GM12878 (cell line): ENCODE measurements around the gene PLA2G15. TPM values are rescaled to one million over a fixed set of nuclear protein-coding genes. Genes with fewer than 3 reads are reported as not detected.
A peak's percentile ranks its signal among the peaks of the same experiment; 100 is the strongest.

Experiments used
- ATF7 ChIP-seq: fragments of 450-650 bp; IDR thresholded peaks from 2 replicates; pipeline ENCODE4 v1.6.1; 2016; ENCODE audit warnings: low read depth, mild to moderate bottlenecking
- BHLHE40 ChIP-seq, 2 experiments: fragments of 450-650 bp in 1 of 2; IDR thresholded peaks; 2 replicates each; pipeline ENCODE4 v1.6.1; 2011 to 2017; ENCODE audit warnings: low read depth in 2 of 2, borderline replicate concordance in 1 of 2, improper control_type of control experiment in 1 of 2, low read length in 1 of 2, mild to moderate bottlenecking in 1 of 2
- CREB1 ChIP-seq: IDR thresholded peaks from 2 replicates; pipeline ENCODE4 v1.6.1; 2012; ENCODE audit warnings: low read depth, mild to moderate bottlenecking, inconsistent platforms
- DPF2 ChIP-seq: fragments of 450-650 bp; IDR thresholded peaks from 2 replicates; pipeline ENCODE4 v1.6.1; 2017; ENCODE audit warnings: mild to moderate bottlenecking
- EED ChIP-seq: sonication (generic); IDR thresholded peaks from 2 replicates; pipeline ENCODE4 v1.6.1; 2016; ENCODE audit warnings: antibody characterized with exemption, low read depth
- EGR1 ChIP-seq, 2 experiments: IDR thresholded peaks; 1 replicate in 1 of 2; 2 replicates in 1 of 2; pipeline ENCODE4 v1.6.1; 2011 to 2012; ENCODE audit warnings: low read depth in 2 of 2, low read length in 2 of 2, borderline replicate concordance in 1 of 2, mild to moderate bottlenecking in 1 of 2, moderate library complexity in 1 of 2
- EP300 ChIP-seq, 2 experiments: fragments of 150-350 bp in 1 of 2; IDR thresholded peaks; 2 replicates each; pipeline ENCODE4 v1.6.1; 2011 to 2012; ENCODE audit warnings: low read depth in 2 of 2, low read length in 2 of 2, borderline replicate concordance in 1 of 2, improper control_type of control experiment in 1 of 2, inconsistent platforms in 1 of 2; ENCODE audit not compliant: control insufficient read depth in 1 of 2
- EZH2 ChIP-seq: IDR thresholded peaks from 2 replicates; pipeline ENCODE4 v1.6.1; 2012; ENCODE audit warnings: low read depth, mild to moderate bottlenecking, control low read depth, inconsistent platforms, low read length, borderline replicate concordance; ENCODE audit not compliant: control insufficient read depth
- FOXK2 ChIP-seq: fragments of 450-650 bp; IDR thresholded peaks from 2 replicates; pipeline ENCODE4 v1.6.1; 2017; ENCODE audit warnings: mild to moderate bottlenecking, moderate library complexity
- FOXM1 ChIP-seq: IDR thresholded peaks from 2 replicates; pipeline ENCODE4 v1.6.1; 2012; ENCODE audit warnings: low read depth, mild to moderate bottlenecking, inconsistent platforms, low read length, moderate library complexity
- IKZF1 ChIP-seq: fragments of 450-650 bp; conservative IDR thresholded peaks from 2 replicates; pipeline ENCODE4 v1.6.1; 2017; ENCODE audit warnings: antibody characterized with exemption, mild to moderate bottlenecking
- NFYB ChIP-seq: IDR thresholded peaks from 2 replicates; pipeline ENCODE4 v1.6.1; 2011; ENCODE audit warnings: low read depth, mild to moderate bottlenecking, low read length, improper control_type of control experiment, moderate library complexity; ENCODE audit not compliant: insufficient read depth
- NR2F1 ChIP-seq: fragments of 450-650 bp; conservative IDR thresholded peaks from 2 replicates; pipeline ENCODE4 v1.6.1; 2017; ENCODE audit warnings: mild to moderate bottlenecking
- POLR2AphosphoS5 ChIP-seq: IDR thresholded peaks from 2 replicates; pipeline ENCODE4 v1.6.1; 2011; ENCODE audit warnings: mild to moderate bottlenecking, low read length, inconsistent platforms
- SRF ChIP-seq, 2 experiments: IDR thresholded peaks; 2 replicates each; pipeline ENCODE4 v1.6.1; 2011; ENCODE audit warnings: low read depth in 2 of 2, low read length in 2 of 2, mild to moderate bottlenecking in 1 of 2, moderate library complexity in 1 of 2
- TBL1XR1 ChIP-seq: IDR thresholded peaks from 2 replicates; pipeline ENCODE4 v1.6.1; 2012; ENCODE audit warnings: low read depth, low read length, improper control_type of control experiment
- TCF12 ChIP-seq: IDR thresholded peaks from 2 replicates; pipeline ENCODE4 v1.6.1; 2011; ENCODE audit warnings: low read depth, mild to moderate bottlenecking, low read length
- WRNIP1 ChIP-seq: IDR thresholded peaks from 2 replicates; pipeline ENCODE4 v1.6.1; 2011; ENCODE audit warnings: low read depth, low read length, improper control_type of control experiment, borderline replicate concordance
- YBX1 ChIP-seq: fragments of 450-650 bp; IDR thresholded peaks from 2 replicates; pipeline ENCODE4 v1.6.1; 2016; ENCODE audit warnings: antibody characterized with exemption
- ZNF384 ChIP-seq: IDR thresholded peaks from 2 replicates; pipeline ENCODE4 v1.6.1; 2012; ENCODE audit warnings: low read depth, mild to moderate bottlenecking, low read length, improper control_type of control experiment, borderline replicate concordance
- polyA plus RNA-seq, 11 experiments: library from polyadenylated mRNA; depleted of rRNA in 4 of 11; unstranded in 6 of 11; stranded (reverse) in 5 of 11; fragments of >200 nt; fragmentation: Nextera tagmentation in 4 of 11; fragmentation: Illumina TruSeq in 1 of 11; extraction: Ambion mirVana in 4 of 11; extraction: Trizol in 1 of 11; gene quantifications; 1 replicate in 1 of 11; 2 replicates in 10 of 11; pipeline versions ENCODE4 v1.2.1 to v1.2.3, GENCODE V29; 2011 to 2016; ENCODE audit warnings: inconsistent platforms in 2 of 11, missing spikeins in 2 of 11, low read depth in 1 of 11
- total RNA-seq, 4 experiments: library from RNA; depleted of rRNA in 3 of 4; stranded (reverse); fragments of >200 nt in 3 of 4; fragmentation: Illumina TruSeq in 1 of 4; extraction: Trizol in 1 of 4; gene quantifications; 2 replicates each; pipeline versions ENCODE4 v1.2.1 to v1.2.3, GENCODE V29; 2013 to 2021
- TF ChIP-seq, protein P1 (sequence below): fragments of 450-650 bp; IDR thresholded peaks from 2 replicates; pipeline ENCODE4 v1.6.1; 2017; ENCODE audit warnings: low read depth, mild to moderate bottlenecking, moderate library complexity
- TF ChIP-seq, protein P2 (sequence below): fragments of 450-650 bp; formaldehyde crosslinking; IDR thresholded peaks from 2 replicates; pipeline ENCODE4 v1.4.0; 2022; ENCODE audit warnings: mild to moderate bottlenecking, moderate library complexity
- TF ChIP-seq, protein P3 (sequence below): IDR thresholded peaks from 2 replicates; pipeline ENCODE4 v1.6.1; 2011; ENCODE audit warnings: mild to moderate bottlenecking, low read depth, low read length, moderate library complexity; ENCODE audit not compliant: insufficient replicate concordance
- TF ChIP-seq, protein P4 (sequence below): fragments of 450-650 bp; IDR thresholded peaks from 2 replicates; pipeline ENCODE4 v1.6.1; 2016; ENCODE audit warnings: mild to moderate bottlenecking

Gene PLA2G15
- total and polyA plus RNA-seq, 10 of the 15 experiments (the other 5 are each of a cell fraction or from before 2014, with no cell fraction given), result 0.31 to 9.4 (median 6.8) TPM

DNA sequence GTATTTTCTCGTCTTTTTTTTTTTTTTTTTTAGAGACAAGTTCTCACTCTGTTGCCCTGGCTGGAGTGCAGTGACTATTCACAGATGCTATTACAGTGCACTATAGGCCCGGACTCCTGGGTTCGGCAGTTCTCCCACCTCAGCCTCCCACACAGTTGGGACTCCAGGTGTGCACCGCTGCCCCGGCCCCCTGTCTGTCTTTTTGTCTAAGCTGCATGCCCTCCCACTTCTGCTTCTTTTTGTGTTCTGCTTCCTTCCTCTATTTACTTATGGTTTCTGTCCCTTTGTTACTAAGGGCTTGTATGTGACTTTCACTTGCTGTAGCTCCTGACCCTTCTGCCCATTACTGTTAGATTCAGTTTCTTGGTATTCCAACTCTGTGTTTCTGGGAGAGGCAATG, 39.7 kb downstream of the PLA2G15 start (continued):
- TF ChIP-seq EGR1 (IDR thresholded peaks at IDR 0.05; ENCODE audit: borderline replicate concordance in 1 of 2, low read depth in 2 of 2, low read length in 2 of 2) (peak in 1 of 2 experiments; percentile 77; a peak in 2 of 3 replicates), CREB1 (peak; percentile 37; the same call in 1 of the 2 replicates), EZH2 (no peak), SRF (IDR thresholded peaks at IDR 0.05; ENCODE audit: low read depth in 2 of 2, low read length in 2 of 2) (no peak), BHLHE40 (IDR thresholded peaks at IDR 0.05; ENCODE audit: borderline replicate concordance in 1 of 2, low read depth in 2 of 2, low read length in 1 of 2) (peak; percentile 12 to 14; a peak in 1 of 4 replicates), TBL1XR1 (peak; percentile 75), NFYB (no peak), ATF7 (peak; percentile 38; the same call in 1 of the 2 replicates), FOXM1 (peak; percentile 55; the same call in 1 of the 2 replicates), ZNF384 (peak; percentile 57; the same call in 1 of the 2 replicates), YBX1 (no peak), EED (peak; percentile 69), FOXK2 (peak; percentile 31; the same call in 1 of the 2 replicates), EP300 (IDR thresholded peaks at IDR 0.05; ENCODE audit: borderline replicate concordance in 1 of 2, control insufficient read depth in 1 of 2, low read depth in 2 of 2, low read length in 2 of 2) (peak in 1 of 2 experiments; percentile 44; a peak in 1 of 4 replicates), NR2F1 (0 out of 2 replicates have a peak, but pooled peaks have one; percentile 18), TCF12 (peak; percentile 88), DPF2 (peak; percentile 43; the same call in 1 of the 2 replicates), IKZF1 (peak; percentile 60; the same call in 1 of the 2 replicates), WRNIP1 (no peak), POLR2AphosphoS5 (no peak)
- TF ChIP-seq, protein P1, sequence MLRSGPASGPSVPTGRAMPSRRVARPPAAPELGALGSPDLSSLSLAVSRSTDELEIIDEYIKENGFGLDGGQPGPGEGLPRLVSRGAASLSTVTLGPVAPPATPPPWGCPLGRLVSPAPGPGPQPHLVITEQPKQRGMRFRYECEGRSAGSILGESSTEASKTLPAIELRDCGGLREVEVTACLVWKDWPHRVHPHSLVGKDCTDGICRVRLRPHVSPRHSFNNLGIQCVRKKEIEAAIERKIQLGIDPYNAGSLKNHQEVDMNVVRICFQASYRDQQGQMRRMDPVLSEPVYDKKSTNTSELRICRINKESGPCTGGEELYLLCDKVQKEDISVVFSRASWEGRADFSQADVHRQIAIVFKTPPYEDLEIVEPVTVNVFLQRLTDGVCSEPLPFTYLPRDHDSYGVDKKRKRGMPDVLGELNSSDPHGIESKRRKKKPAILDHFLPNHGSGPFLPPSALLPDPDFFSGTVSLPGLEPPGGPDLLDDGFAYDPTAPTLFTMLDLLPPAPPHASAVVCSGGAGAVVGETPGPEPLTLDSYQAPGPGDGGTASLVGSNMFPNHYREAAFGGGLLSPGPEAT, result peak; percentile 87
- TF ChIP-seq, protein P2, sequence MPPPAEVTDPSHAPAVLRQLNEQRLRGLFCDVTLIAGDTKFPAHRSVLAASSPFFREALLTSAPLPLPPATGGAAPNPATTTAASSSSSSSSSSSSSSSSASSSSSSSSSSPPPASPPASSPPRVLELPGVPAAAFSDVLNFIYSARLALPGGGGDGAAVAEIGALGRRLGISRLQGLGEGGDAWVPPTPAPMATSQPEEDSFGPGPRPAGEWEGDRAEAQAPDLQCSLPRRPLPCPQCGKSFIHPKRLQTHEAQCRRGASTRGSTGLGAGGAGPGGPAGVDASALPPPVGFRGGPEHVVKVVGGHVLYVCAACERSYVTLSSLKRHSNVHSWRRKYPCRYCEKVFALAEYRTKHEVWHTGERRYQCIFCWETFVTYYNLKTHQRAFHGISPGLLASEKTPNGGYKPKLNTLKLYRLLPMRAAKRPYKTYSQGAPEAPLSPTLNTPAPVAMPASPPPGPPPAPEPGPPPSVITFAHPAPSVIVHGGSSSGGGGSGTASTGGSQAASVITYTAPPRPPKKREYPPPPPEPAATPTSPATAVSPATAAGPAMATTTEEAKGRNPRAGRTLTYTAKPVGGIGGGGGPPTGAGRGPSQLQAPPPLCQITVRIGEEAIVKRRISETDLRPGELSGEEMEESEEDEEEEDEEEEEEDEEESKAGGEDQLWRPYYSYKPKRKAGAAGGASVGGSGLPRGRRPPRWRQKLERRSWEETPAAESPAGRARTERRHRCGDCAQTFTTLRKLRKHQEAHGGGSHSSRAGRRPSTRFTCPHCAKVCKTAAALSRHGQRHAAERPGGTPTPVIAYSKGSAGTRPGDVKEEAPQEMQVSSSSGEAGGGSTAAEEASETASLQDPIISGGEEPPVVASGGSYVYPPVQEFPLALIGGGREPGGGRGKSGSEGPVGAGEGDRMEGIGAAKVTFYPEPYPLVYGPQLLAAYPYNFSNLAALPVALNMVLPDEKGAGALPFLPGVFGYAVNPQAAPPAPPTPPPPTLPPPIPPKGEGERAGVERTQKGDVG (CRISPR knock-in tag), result no peak
- TF ChIP-seq, protein P3, sequence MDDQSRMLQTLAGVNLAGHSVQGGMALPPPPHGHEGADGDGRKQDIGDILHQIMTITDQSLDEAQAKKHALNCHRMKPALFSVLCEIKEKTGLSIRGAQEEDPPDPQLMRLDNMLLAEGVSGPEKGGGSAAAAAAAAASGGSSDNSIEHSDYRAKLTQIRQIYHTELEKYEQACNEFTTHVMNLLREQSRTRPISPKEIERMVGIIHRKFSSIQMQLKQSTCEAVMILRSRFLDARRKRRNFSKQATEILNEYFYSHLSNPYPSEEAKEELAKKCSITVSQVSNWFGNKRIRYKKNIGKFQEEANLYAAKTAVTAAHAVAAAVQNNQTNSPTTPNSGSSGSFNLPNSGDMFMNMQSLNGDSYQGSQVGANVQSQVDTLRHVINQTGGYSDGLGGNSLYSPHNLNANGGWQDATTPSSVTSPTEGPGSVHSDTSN, result peak; percentile 59
- TF ChIP-seq, protein P4, sequence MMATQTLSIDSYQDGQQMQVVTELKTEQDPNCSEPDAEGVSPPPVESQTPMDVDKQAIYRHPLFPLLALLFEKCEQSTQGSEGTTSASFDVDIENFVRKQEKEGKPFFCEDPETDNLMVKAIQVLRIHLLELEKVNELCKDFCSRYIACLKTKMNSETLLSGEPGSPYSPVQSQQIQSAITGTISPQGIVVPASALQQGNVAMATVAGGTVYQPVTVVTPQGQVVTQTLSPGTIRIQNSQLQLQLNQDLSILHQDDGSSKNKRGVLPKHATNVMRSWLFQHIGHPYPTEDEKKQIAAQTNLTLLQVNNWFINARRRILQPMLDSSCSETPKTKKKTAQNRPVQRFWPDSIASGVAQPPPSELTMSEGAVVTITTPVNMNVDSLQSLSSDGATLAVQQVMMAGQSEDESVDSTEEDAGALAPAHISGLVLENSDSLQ, result peak; percentile 86
